Inflammatory macrophage (primary cell): ENCODE data around the gene GADD45GIP1.
"Not testable (repeated sequence)": the region's sequence is repeated elsewhere in the genome, so short reads cannot be mapped to it uniquely, and the experiment has no call there.

ENCODE experiments used
- DNase-seq, 2 donors: peaks; one replicate each; pipeline ENCODE4 v3.0.0-alpha.2; 2020 to 2022

The GADD45GIP1 gene

DNA sequence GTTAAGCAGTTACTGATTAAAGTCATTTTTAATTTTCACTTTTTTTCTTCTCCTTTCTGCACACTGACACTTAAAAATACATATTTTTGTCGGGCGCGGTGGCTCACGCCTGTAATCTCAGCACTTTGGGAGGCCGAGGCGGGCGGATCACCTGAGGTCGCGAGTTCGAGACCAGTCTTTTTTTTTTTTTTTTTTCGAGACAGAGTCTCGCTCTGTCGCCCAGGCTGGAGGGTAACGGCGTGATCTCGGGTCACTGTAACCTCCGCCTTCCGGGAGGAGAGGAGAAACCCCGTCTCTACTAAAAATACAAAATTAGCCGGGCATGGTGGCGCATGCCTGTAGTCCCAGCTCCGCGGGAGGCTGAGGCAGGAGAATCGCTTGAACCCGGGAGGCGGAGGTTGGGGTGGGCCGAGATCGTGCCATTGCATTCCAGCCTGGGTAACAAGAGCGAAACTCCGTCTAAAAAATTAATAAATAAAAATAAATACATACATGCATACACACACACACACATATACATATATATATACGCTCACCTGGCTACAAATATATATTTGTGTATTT is 448 bp upstream of the GADD45GIP1 start:
- DNase-seq = not testable (repeated sequence)

DNA sequence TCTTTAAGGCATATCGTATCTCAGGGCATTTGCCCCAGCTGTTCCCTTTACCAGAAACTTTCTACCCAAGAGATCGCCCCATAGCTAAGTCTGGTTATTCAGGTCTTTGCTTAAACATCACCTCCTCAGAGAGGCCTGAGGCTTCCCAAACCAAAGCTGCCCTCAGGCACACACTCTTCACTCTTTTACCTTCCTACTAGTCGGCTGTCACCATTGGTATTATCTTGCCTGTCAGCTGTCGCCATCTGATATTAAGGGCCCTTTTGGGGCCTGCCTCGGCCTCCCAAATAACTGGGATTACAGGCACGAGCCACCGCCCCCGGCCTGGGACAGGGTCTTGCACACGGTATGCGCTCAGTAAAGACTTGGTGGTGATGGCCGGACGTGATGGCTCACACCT is 1.0 kb downstream of the GADD45GIP1 start:
- DNase-seq = no peak

DNA sequence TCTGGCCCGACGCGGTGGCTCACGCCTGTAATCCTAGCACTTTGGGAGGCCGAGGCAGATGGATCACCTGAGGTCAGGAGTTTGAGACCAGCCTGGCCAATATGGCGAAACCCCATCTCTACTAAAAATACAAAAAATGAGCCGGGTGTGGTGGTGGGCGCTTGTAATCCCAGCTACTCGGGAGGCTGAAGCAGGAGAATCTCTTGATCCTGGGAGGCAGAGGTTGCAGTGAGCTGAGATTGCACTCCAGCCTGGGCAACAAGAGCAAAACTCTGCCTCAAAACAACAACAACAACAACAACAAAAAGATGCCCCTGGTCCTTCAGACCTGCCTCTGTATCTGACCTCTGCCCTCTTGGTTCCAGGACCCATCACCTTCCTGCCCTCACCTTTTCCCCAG is 1.4 kb downstream of the GADD45GIP1 start:
- DNase-seq = not testable (repeated sequence)

DNA sequence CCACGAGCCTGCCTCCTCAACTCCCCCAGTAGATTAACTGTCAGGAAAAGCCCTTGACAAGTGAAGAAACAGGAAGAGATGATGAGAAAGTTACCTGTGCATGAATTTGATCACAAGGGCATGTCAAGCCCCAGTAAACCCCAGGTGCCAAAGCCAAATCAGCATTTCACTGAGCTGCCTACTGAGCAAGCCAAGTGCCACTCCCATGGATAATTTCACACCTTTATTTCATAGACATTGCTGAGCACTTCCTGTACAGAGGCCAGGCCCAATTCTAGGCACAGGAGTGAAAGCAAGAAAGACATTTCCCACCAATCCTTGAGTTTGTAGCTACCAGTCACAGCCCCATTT is 2.4 kb downstream of the GADD45GIP1 start:
- DNase-seq = no peak

DNA sequence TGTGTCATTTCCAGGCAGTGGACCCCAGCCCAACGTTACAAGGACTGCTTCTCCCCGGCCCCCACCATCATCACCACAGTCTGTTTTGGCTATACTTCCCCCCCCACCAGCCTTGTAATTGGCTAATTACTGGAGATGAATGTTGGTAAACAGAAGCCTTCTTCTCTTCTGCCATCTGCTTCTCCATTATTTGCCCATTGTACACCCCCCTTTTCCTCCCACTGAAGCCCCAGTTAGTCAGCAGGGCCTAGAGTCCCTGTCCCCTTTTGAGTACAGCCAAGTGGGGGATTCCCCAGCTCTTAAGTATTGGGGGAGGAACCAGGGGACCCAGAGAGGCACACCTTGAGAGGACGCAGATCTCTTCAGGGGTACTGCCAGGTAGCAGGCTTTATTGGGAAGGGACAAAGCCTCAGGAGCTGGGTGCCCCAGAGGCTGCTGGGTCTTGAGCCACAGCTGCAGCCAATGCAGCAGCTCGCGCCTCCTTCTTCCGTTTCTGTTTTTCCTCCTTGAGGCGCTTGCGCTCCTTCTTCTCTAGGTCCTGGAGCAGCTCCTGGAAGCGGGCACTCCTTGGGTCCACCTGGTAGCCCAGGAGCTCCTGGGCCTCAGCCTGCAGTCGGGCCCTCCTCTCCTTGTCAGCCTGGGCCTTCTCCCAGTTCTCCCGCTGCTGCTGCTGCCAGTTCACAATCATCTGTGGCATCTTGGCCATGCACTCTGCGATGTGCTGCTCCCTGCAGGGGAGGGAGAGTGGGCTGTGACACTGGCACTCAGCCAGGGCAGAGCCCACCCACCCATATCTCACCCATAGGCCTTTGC is 3.0 kb downstream of the GADD45GIP1 start:
- no peak for DNase-seq

DNA sequence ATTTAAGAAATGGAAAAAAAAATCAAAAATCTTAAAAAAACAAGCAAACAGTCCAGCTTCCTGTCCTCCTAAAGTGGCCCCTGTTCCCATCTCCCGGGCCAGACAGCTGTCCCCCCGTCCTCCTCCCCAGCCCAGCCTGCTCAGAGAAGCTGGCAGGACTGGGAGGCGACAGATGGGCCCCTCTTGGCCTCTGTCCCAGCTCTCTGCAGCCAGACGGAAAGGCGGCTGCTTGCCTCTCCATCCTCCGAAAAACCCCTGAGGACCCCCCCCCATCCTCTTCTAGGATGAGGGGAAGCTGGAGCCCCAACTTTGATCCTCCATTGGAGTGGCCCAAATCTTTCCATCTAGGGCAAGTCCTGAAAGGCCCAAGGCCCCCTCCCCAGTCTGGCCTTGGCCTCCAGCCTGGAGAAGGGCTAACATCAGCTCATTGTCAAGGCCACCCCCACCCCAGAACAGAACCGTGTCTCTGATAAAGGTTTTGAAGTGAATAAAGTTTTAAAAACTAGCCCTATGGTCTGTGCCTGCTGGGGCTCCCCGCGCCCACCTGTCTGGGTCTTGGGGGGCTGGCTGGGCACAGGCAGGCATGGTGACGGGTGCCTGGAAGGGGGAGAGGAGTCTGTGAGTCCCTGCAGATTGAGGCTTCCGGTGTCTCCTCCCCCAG is 3.8 kb downstream of the GADD45GIP1 start:
- DNase-seq = no peak

DNA sequence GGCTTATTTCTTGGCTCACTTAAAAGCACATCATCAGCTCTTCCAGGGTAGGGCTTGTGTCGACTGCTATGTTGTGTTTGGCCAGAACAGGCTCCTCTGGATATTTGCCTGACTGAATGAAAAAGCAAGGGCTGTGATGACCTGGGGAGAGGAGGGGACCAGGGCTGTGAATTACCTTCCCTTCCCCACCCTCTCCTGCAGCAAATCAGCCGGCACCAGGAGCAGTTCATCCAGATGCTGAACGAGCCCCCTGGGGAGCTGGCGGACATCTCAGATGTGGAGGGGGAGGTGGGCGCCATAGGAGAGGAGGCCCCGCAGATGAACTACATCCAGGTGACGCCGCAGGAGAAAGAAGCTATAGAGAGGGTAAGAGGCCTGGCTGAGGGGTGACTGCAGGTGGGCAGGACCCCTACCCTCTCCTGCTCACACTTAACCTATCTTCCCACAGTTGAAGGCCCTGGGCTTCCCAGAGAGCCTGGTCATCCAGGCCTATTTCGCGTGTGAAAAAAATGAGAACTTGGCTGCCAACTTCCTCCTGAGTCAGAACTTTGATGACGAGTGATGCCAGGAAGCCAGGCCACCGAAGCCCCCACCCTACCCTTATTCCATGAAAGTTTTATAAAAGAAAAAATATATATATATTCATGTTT is 4.4 kb downstream of the GADD45GIP1 start:
- DNase-seq = peak; percentile 43 to 75

DNA sequence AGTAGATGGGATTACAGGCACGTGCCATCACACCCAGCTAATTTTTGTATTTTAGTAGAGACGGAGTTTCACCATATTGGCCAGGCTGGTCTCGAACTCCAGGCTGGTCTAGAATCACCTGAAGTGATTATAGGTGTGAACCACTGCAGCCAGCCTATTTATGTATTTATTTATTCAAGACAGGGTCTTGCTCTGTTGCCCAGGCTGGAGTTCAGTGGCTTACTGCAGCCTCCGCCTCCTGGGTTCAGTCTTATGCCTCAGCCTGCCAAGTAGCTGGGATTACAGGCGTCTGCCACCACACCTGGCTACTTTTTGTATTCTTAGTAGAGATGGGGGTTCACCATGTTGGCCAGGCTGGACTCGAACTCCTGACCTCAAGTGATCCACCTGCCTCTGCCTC is 5.0 kb downstream of the GADD45GIP1 start:
- DNase-seq = not testable (repeated sequence)

DNA sequence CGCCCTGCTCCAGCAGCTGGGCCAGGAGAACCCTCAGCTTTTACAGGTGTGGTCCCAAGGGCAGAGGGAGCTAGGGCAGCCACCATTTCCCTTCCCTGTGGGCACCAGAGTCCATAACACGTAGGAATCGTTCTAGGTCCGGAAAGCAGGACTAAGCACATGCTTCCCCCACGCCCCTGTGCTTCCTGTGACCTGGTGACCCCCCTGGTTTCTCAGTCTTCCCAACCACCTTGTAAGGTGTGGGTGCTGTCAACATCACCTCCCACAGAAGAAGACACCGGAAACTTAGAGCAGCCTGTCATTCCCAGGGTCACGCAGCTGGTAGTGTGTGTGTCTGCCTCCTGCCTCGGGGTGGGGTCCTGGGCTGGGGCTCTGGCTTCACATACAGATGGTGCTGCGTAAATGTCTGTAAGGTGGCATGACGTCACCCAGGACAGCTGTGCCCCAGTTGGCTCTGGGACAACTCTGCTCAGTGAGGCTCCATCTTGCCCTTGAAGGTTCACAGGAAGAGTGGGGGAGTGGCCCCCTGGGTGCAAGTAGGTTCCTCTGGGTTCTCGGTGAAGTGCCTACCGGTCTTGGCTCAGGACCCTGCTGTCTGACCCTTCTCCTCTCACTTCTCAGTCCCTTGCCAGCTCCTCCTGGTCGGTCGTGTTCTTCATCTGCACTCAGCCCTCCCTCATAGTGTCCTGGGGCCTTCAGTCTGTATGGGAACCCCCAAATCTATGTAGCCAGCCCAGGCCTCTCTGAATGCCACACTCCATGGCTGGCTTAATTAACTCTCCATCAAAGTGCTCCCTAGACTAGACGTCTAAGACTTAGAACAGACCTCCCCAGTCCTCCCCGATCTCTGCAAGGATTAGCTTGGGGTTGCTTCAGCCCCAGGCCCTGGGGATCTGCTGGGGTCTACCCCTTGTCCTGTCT is 7.4 kb downstream of the GADD45GIP1 start:
- DNase-seq = no peak

DNA sequence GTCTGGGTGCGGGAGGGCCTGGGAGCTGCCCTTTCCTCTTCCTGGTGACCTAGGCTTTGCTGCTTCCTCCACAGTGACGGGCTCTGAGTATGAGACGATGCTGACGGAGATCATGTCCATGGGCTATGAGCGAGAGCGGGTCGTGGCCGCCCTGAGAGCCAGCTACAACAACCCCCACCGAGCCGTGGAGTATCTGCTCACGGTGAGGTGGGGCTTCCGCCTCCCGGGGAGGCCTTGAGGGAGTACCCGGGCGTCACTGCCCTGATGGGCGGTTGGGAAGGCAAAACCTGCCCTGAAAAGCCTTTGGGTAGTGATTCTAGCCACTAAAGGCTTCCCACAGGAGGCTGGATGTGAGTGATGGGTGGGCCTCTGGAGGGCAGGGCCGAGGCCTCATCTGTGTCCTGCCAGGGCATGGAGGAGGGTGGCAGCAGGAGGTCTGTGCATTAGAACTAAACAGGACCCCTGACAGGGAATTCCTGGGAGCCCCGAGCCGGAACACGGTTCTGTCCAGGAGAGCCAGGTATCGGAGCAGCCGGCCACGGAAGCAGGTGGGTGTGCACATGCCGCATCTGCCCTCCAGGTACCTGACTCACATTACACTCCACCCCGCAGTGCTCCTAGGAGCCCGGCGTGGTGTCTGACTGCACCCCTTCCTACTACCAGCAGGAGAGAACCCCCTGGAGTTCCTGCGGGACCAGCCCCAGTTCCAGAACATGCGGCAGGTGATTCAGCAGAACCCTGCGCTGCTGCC is 8.2 kb downstream of the GADD45GIP1 start:
- no peak for DNase-seq

DNA sequence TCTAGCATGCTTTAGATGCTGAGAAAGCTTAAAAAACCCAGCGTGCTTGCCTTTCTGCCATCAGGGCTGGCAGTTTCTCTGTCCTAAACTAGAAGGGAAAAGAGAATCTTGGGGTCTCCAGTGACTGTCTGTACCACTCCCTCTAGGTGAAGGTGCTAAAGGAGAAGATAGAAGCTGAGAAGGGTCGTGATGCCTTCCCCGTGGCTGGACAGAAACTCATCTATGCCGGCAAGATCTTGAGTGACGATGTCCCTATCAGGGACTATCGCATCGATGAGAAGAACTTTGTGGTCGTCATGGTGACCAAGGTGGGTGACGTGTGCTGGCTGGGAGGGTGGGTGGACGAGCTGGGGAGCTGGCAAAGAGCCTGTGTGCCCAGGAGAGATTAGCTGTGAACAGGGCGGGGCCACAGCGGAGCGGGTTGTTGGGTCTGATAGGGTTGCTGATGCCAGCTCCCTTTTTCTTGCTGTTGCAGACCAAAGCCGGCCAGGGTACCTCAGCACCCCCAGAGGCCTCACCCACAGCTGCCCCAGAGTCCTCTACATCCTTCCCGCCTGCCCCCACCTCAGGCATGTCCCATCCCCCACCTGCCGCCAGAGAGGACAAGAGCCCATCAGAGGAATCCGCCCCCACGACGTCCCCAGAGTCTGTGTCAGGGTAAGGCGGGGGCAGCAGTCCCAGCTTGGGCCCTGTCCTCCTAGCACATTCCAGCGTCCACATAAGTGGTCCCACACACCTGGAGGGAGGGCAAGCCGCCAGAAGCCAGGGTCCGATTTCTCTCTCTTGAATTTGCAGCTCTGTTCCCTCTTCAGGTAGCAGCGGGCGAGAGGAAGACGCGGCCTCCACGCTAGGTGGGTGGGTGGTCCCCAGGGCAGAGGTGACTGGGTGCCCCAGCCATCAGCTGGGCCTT is 9.1 kb downstream of the GADD45GIP1 start:
- DNase-seq = no peak

DNA sequence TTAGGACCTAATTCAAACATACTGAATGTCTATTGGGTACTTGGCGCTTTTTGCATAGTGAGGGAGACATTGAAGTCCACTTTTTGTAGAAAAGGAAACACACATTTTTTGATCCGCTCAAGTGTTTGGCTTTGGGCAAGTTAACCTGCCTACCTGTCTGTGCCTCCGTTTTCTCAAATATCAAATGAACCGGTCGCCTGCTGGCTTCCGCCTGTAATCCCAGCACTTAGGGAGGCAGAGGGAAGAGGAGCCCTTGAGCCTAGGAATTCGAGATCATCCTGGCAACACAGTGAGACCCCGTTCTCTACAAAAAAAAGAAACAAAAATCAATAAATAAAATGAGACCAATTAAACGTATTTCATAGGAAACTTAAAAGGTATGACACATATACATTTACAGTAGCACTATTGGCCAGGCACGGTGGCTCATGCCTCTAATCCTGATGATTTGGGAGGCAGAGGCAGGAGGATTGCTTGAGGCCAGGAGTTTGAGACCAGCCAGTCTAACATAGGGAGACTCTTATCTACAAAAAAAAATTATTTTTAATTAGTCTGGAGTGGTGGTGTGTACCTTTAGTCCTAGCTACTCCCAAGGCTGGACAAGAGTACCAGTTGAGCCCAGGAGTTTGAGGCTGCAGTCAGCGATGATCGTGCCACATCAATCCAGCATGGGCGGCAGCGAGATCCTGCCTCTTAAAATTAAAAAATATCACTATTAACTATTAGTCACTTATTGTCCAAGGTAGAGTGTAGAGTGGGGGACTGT is 10.1 kb downstream of the GADD45GIP1 start:
- no peak for DNase-seq

DNA sequence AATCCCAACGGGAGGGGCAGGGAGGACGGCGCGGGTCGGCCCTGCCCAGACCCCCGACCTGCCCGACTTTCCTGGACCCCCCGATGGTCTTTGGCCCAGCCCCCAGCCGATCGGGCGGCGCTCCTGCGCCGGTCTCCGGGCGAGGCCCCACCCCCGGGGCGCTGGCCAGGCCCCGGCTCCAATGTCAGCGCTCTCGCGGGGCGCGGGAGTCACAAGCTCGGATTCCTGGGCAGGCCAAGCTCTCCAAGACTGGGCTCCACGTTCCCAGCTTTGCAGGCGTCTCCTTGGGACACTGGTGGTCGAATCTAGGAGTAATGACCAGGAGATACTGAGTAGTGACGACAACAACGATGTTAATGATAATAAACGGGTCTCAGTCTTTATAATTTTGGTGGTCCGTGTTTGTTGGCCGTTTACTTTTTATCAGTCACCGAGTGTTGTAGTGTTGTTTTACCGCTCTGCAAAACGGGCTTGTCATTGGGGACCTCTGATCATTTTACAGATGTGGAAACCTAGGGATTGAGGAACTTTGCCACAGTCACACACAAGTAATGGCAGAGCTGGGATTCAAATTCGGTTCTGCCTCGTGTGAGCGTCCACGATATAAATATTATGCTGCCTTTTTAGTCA is 10.8 kb downstream of the GADD45GIP1 start:
- peak; percentile 51 to 76 for DNase-seq

DNA sequence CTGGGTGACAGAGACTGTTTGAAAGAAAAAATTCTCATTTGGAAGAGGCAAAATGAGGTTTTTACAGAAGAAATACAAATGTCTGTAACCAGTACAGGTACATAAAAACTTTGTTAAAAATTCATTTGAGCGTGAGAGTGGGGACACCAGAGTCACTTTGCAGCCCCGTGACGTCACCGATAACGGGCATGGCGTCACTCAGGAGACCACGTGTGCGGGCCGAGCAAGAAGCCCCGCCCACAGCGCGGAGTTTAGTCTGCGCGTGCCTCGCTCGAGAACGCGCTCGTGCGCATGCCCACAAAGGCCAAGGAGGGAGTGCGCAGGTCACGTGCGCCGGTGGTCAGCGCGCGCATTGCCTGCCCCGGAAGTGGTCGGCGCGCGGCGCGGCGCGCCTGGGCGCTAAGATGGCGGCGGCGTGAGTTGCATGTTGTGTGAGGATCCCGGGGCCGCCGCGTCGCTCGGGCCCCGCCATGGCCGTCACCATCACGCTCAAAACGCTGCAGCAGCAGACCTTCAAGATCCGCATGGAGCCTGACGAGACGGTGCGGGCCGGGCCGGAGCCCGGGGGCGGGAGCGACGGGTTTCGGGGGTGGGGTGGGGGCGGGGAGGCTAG is 11.4 kb downstream of the GADD45GIP1 start, which contains the start of gene RAD23A:
RAD23A (plus strand) TSS at position 384 of the 613 bp plus-strand sequence; CDS start at position 471, 87 bp downstream.
- DNase-seq = peak; percentile 99 to 100

DNA sequence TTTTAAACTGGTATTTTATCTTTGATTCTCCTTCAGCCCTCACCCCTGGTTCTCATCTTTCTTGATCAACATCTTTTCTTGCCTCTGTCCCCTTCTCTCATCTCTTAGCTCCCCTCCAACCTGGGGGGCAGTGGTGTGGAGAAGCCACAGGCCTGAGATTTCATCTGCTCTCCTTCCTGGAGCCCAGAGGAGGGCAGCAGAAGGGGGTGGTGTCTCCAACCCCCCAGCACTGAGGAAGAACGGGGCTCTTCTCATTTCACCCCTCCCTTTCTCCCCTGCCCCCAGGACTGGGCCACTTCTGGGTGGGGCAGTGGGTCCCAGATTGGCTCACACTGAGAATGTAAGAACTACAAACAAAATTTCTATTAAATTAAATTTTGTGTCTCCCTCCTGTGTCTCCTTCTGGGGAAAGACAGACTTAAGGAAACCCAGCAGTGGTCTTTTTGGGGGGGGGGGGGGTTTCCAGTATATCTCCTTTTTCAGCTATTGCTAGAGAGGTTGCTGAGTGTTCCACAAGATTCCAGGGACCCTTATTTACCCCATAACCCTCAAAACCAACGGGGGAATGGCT is 12.8 kb downstream of the GADD45GIP1 start:
- DNase-seq = no peak

DNA sequence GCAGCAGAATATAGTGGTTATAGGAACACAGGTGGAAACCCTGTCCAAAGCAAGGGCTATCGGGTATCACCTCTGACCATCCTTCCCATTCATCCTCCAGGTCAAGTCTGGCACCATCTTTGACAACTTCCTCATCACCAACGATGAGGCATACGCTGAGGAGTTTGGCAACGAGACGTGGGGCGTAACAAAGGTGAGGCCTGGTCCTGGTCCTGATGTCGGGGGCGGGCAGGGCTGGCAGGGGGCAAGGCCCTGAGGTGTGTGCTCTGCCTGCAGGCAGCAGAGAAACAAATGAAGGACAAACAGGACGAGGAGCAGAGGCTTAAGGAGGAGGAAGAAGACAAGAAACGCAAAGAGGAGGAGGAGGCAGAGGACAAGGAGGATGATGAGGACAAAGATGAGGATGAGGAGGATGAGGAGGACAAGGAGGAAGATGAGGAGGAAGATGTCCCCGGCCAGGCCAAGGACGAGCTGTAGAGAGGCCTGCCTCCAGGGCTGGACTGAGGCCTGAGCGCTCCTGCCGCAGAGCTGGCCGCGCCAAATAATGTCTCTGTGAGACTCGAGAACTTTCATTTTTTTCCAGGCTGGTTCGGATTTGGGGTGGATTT is 13.5 kb downstream of the GADD45GIP1 start:
- DNase-seq = no peak

DNA sequence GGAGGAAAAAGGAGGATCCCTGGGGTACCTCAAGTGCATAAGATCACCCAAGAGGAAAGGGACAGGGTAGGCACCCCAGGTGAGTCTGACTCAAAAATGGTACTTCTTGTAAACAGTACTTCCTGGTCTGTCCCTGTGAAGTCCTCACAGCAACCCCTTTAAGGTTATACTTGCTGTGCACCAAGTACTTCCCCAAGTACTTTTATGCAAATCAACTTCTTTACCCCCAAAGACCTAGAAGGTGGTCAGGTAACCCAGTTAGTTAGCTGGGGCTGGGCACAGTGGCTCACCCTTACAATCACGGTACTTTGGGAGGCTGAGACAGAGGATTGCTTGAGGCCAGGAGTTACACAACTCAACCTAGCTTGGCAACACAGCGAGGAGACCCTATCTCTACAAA is 16.1 kb downstream of the GADD45GIP1 start:
- no peak for DNase-seq

DNA sequence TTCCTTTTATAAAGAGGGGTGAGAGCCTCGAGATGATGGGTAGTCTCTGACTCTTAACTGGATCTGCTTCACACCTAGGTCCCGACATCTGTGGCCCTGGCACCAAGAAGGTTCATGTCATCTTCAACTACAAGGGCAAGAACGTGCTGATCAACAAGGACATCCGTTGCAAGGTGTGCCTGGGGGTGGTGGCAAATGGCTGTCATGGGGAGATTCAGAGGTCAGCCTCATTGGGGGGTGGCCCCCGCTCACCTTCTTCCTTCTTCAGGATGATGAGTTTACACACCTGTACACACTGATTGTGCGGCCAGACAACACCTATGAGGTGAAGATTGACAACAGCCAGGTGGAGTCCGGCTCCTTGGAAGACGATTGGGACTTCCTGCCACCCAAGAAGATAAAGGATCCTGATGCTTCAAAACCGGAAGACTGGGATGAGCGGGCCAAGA is 17.0 kb downstream of the GADD45GIP1 start:
- no peak for DNase-seq
